ENCODE measurements around the gene DCAF6.

- TF ChIP-seq CTCF (IDR thresholded peaks at IDR 0.05) (no peak), ZFX (IDR thresholded peaks at IDR 0.05; ENCODE audit: borderline replicate concordance) (no peak)
These were observed 1.0 kb upstream of the DCAF6 start for GRCh38 chr1:167935216-167936067.
